ENCODE data around the gene CD244.
A peak's percentile ranks its signal among the peaks of the same experiment; 100 is the strongest.

Gene CD244

GRCh38 chr1:160859166-160859565 is 3.5 kb downstream of the CD244 start:
- in situ Hi-C loops (cut with MboI; ENCODE audit: low pct_unique_long_range_greater_than_20kb, low sequenced_read_pairs, unreplicated experiment), result no loop called here
- TF ChIP-seq, protein P1, sequence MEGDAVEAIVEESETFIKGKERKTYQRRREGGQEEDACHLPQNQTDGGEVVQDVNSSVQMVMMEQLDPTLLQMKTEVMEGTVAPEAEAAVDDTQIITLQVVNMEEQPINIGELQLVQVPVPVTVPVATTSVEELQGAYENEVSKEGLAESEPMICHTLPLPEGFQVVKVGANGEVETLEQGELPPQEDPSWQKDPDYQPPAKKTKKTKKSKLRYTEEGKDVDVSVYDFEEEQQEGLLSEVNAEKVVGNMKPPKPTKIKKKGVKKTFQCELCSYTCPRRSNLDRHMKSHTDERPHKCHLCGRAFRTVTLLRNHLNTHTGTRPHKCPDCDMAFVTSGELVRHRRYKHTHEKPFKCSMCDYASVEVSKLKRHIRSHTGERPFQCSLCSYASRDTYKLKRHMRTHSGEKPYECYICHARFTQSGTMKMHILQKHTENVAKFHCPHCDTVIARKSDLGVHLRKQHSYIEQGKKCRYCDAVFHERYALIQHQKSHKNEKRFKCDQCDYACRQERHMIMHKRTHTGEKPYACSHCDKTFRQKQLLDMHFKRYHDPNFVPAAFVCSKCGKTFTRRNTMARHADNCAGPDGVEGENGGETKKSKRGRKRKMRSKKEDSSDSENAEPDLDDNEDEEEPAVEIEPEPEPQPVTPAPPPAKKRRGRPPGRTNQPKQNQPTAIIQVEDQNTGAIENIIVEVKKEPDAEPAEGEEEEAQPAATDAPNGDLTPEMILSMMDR (IDR thresholded peaks at IDR 0.05; ENCODE audit: extremely low read depth, insufficient read depth, missing control alignments), result no peak
- DNase-seq (ENCODE audit: low spot score), result no peak

- DNase-seq (ENCODE audit: low spot score), result no peak
- TF ChIP-seq, protein P1 (IDR thresholded peaks at IDR 0.05; ENCODE audit: extremely low read depth, insufficient read depth, missing control alignments), result no peak
- in situ Hi-C loops (cut with MboI; ENCODE audit: low pct_unique_long_range_greater_than_20kb, low sequenced_read_pairs, unreplicated experiment), result no loop called here
Measured at GRCh38 chr1:160858507-160858906, 4.2 kb downstream of the CD244 start.

DNA sequence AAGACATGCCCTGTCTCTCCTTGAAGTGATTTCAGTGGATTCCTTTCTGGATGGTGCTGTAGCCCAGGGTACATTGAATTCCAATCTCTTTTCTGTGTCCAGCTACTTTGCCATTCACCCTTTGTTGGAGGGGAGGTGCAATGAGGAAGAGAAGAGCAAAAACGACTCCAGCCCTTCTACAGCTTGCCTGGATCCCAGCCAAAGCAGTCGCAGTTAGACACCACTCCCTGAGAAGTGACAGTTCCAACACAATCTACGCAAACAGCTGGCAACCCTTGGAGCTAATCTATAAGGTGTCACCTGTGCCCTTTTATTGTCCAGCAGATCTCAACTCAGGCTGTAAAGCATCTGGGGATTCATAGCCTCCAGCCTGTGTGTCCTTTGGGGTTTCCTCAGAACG is 4.6 kb downstream of the CD244 start:
- TF ChIP-seq, protein P1 (IDR thresholded peaks at IDR 0.05; ENCODE audit: extremely low read depth, insufficient read depth, missing control alignments), result no peak

GRCh38 chr1:160855181-160855981 is 7.3 kb downstream of the CD244 start:
- in situ Hi-C loops (cut with MboI; ENCODE audit: low pct_unique_long_range_greater_than_20kb, low sequenced_read_pairs, unreplicated experiment), result no loop called here
- TF ChIP-seq, protein P1 (IDR thresholded peaks at IDR 0.05; ENCODE audit: extremely low read depth, insufficient read depth, missing control alignments), result no peak
- DNase-seq (ENCODE audit: low spot score), result peak; percentile 41

More for the DNA sequence above, 4.6 kb downstream of the CD244 start:
- in situ Hi-C loops (cut with MboI; ENCODE audit: low pct_unique_long_range_greater_than_20kb, low sequenced_read_pairs, unreplicated experiment), result no loop called here
- no peak for DNase-seq (ENCODE audit: low spot score)

DNA sequence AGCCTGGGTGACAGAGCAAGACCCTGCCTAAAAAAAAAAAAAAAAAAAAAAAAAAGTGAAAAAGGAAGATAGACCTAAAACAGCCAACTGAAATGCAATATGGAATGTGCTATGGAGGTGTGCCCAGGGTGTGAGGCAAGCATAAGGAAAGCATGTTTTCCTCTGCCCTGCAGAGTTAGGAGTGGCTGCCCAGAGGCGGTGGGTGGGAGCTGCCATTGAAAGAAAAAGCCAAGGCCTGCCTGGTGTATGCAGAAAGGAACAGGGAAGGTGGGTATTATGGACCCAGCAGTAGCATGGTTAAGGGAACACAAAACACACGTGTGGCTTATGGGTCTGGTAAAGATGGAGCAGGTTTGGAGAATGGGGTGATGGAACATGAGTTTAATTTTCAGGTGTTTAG is 8.9 kb downstream of the CD244 start:
- in situ Hi-C loops (cut with MboI; ENCODE audit: low pct_unique_long_range_greater_than_20kb, low sequenced_read_pairs, unreplicated experiment), result no loop called here
- TF ChIP-seq, protein P1 (IDR thresholded peaks at IDR 0.05; ENCODE audit: extremely low read depth, insufficient read depth, missing control alignments), result no peak
- no peak for DNase-seq (ENCODE audit: low spot score)

GRCh38 chr1:160853014-160853413 is 9.7 kb downstream of the CD244 start:
- no peak for DNase-seq (ENCODE audit: low spot score)
- in situ Hi-C loops (cut with MboI; ENCODE audit: low pct_unique_long_range_greater_than_20kb, low sequenced_read_pairs, unreplicated experiment), result no loop called here
- TF ChIP-seq, protein P1 (IDR thresholded peaks at IDR 0.05; ENCODE audit: extremely low read depth, insufficient read depth, missing control alignments), result no peak
